Epithelial cell of esophagus (primary cell): ENCODE data around the gene C3.

Source experiments
- DNase-seq: peaks from one replicate; pipeline ENCODE4 v3.0.0; 2010; ENCODE audit warnings: low read depth
- H3K4me3 ChIP-seq: 2 replicates; pipeline ENCODE4 v1.5.1; 2011; ENCODE audit warnings: mild to moderate bottlenecking, low read length, control low read depth
- CTCF ChIP-seq: IDR thresholded peaks from 2 replicates; pipeline ENCODE4 v1.5.1; 2011; ENCODE audit warnings: low read depth, mild to moderate bottlenecking, low read length, control low read depth, inconsistent platforms; ENCODE audit not compliant: insufficient read depth; ENCODE audit errors: missing control alignments

Gene C3

GRCh38 chr19:6697291-6697690, 23.2 kb downstream of the C3 start:
- H3K4me3 ChIP-seq = no peak overlapping the region
- TF ChIP-seq CTCF = no peak
- DNase-seq = no peak

GRCh38 chr19:6696239-6696820, 24.1 kb downstream of the C3 start:
- no peak for TF ChIP-seq CTCF
- DNase-seq = no peak
- H3K4me3 ChIP-seq = no peak overlapping the region

- DNase-seq = no peak
- H3K4me3 ChIP-seq = no peak overlapping the region
- TF ChIP-seq CTCF = no peak
Observed at GRCh38 chr19:6694147-6694815, 26.2 kb downstream of the C3 start.

GRCh38 chr19:6693681-6694080, 26.8 kb downstream of the C3 start:
- TF ChIP-seq CTCF = no peak
- no peak for DNase-seq

GRCh38 chr19:6693056-6693471, 27.4 kb downstream of the C3 start:
- DNase-seq = no peak
- TF ChIP-seq CTCF = no peak
- no peak overlapping the region for H3K4me3 ChIP-seq

More at GRCh38 chr19:6693681-6694080, 26.8 kb downstream of the C3 start:
- H3K4me3 ChIP-seq = no peak overlapping the region

- no peak for TF ChIP-seq CTCF
- no peak for DNase-seq
- H3K4me3 ChIP-seq = no peak overlapping the region
Observed at GRCh38 chr19:6692027-6692426, 28.4 kb downstream of the C3 start.

GRCh38 chr19:6691342-6691741, 29.1 kb downstream of the C3 start:
- no peak for TF ChIP-seq CTCF
- no peak for DNase-seq
- no peak overlapping the region for H3K4me3 ChIP-seq
